HG03159 (cell line): ENCODE results near the gene PAK6.

Experiments
- ATAC-seq: cut with Tn5 transposase; IDR thresholded peaks from one replicate; pipeline ENCODE4 v1.9.1; 2021; ENCODE audit warnings: mild to moderate bottlenecking, moderate library complexity; ENCODE audit not compliant: unreplicated experiment

The PAK6 gene

GRCh38 chr15:40238532-40239403 is at the start of gene PAK6:
PAK6 (plus strand) TSS chr15:40239063; CDS start chr15:40264786, 25,723 bp downstream.
- ATAC-seq, result no peak

- ATAC-seq, result no peak
Observed at GRCh38 chr15:40190591-40190990, 48.3 kb upstream of the PAK6 start.

GRCh38 chr15:40192942-40193341 is 45.9 kb upstream of the PAK6 start:
- no peak for ATAC-seq

- ATAC-seq, result no peak
Observed at GRCh38 chr15:40197434-40197833, 41.4 kb upstream of the PAK6 start.

- no peak for ATAC-seq
Observed at GRCh38 chr15:40198355-40199085, 40.3 kb upstream of the PAK6 start.

- ATAC-seq, result no peak
Observed at GRCh38 chr15:40204100-40204499, 34.8 kb upstream of the PAK6 start.

GRCh38 chr15:40217166-40217824 is 21.6 kb upstream of the PAK6 start:
- no peak for ATAC-seq

- ATAC-seq, result no peak
Observed at GRCh38 chr15:40219801-40220200, 19.1 kb upstream of the PAK6 start.

- no peak for ATAC-seq
Observed at GRCh38 chr15:40222131-40222530, 16.7 kb upstream of the PAK6 start.

GRCh38 chr15:40226736-40227135 is 12.1 kb upstream of the PAK6 start:
- no peak for ATAC-seq

GRCh38 chr15:40229316-40229715 is 9.5 kb upstream of the PAK6 start:
- ATAC-seq, result no peak

- no peak for ATAC-seq
Observed at GRCh38 chr15:40229956-40230355, 8.9 kb upstream of the PAK6 start.

GRCh38 chr15:40232625-40233070 is 6.2 kb upstream of the PAK6 start:
- ATAC-seq, result no peak

- ATAC-seq, result no peak
Observed at GRCh38 chr15:40233727-40234577, 4.9 kb upstream of the PAK6 start.

GRCh38 chr15:40234783-40235182 is 4.1 kb upstream of the PAK6 start:
- no peak for ATAC-seq

- no peak for ATAC-seq
Observed at GRCh38 chr15:40235201-40235885, 3.5 kb upstream of the PAK6 start.

GRCh38 chr15:40239404-40239692 is 485 bp downstream of the PAK6 start:
- ATAC-seq, result no peak

GRCh38 chr15:40239693-40240618 is 1.1 kb downstream of the PAK6 start:
- ATAC-seq, result no peak

- no peak for ATAC-seq
Observed at GRCh38 chr15:40240619-40241221, 1.9 kb downstream of the PAK6 start.
